Endothelial cell of umbilical vein (primary cell): ENCODE results near the gene ZNF148. TPM values are rescaled to one million over a fixed set of nuclear protein-coding genes. Genes with fewer than 3 reads are reported as not detected.
"Not testable (repeated sequence)": the region's sequence is repeated elsewhere in the genome, so short reads cannot be mapped to it uniquely, and the experiment has no call there.

Experiments
- BruUV-seq: library from RNA; stranded (reverse); fragments of 400-500 nt; replicated peaks from 2 replicates; lab custom pipeline; 2021; lab: Mats Ljungman, UMichigan
- CTCF ChIA-PET: fragments of 300-600, 350-600 bp; sonication (Branson Sonifier 250); formaldehyde crosslinking; loops from one replicate; lab custom pipeline; 2021; ENCODE audit warnings: antibody characterized with exemption, inconsistent platforms; lab: Charles Lee
- POLR2A ChIA-PET: fragments of 300-600, 350-600 bp; sonication (Branson Sonifier 250); formaldehyde crosslinking; loops from one replicate; lab custom pipeline; 2021; ENCODE audit warnings: antibody characterized with exemption, inconsistent platforms; lab: Charles Lee
- DNase-seq: peaks from one replicate; pipeline ENCODE4 v3.0.0-alpha.2; 2011; ENCODE audit warnings: low read depth, low spot score
- FAIRE-seq: peaks from 2 replicates; lab custom pipeline; 2011; peaks lifted over from hg19 to GRCh38; lab: Jason Lieb, UNC
- H2AFZ ChIP-seq: 2 replicates; pipeline ENCODE4 v1.6.0; 2012; ENCODE audit warnings: low read depth, low read length, control low read depth, inconsistent platforms
- H3K27ac ChIP-seq: 2 replicates; pipeline ENCODE4 v1.5.1; 2011; ENCODE audit warnings: low read depth, mild to moderate bottlenecking, control low read depth, low read length, moderate library complexity; ENCODE audit not compliant: insufficient read depth
- H3K27me3 ChIP-seq, 2 experiments: 2 replicates each; pipeline versions ENCODE4 v1.6.0 to v1.6.1; 2011; ENCODE audit warnings: low read length in 2 of 2, mixed read lengths in 1 of 2; ENCODE audit not compliant: control insufficient read depth in 2 of 2, insufficient read depth in 2 of 2
- H3K36me3 ChIP-seq, 2 experiments: 2 replicates in 1 of 2; 3 replicates in 1 of 2; pipeline ENCODE4 v1.5.1; 2011; ENCODE audit warnings: low read length in 2 of 2, mild to moderate bottlenecking in 1 of 2, moderate library complexity in 1 of 2; ENCODE audit not compliant: control insufficient read depth in 2 of 2, insufficient read depth in 2 of 2; ENCODE audit errors: extremely low read depth in 1 of 2
- H3K4me1 ChIP-seq: 3 replicates; pipeline ENCODE4 v1.5.1; 2011; ENCODE audit warnings: mild to moderate bottlenecking, low read length; ENCODE audit not compliant: control insufficient read depth, insufficient read depth; ENCODE audit errors: extremely low read depth
- H3K4me2 ChIP-seq: 2 replicates; pipeline ENCODE4 v1.6.1; 2011; ENCODE audit warnings: low read length, control low read depth, mixed read lengths; ENCODE audit not compliant: insufficient read depth
- H3K4me3 ChIP-seq, 3 experiments: fragments of 200-600 bp in 1 of 3; sonication (generic), shearing (Covaris generic) in 1 of 3; replicated peaks in 1 of 3; 2 replicates each; pipeline ENCODE4 v1.5.1; 2011 to 2016; ENCODE audit warnings: control low read depth in 3 of 3, low read length in 3 of 3, mild to moderate bottlenecking in 2 of 3, inconsistent platforms in 1 of 3, low read depth in 1 of 3, moderate library complexity in 1 of 3; ENCODE audit not compliant: insufficient read depth in 1 of 3
- H3K79me2 ChIP-seq: 2 replicates; pipeline ENCODE4 v1.6.0; 2012; ENCODE audit warnings: low read length, inconsistent platforms; ENCODE audit not compliant: control insufficient read depth, insufficient read depth
- H3K9ac ChIP-seq: replicated peaks from 2 replicates; pipeline ENCODE3; 2011; ENCODE audit warnings: low read length, control low read depth; ENCODE audit not compliant: insufficient read depth; ENCODE audit errors: extremely low read depth
- H3K9me1 ChIP-seq: replicated peaks from 3 replicates; pipeline ENCODE4 v1.6.0; 2011; ENCODE audit warnings: mild to moderate bottlenecking, low read length; ENCODE audit not compliant: control insufficient read depth, insufficient read depth; ENCODE audit errors: extremely low read depth
- H3K9me3 ChIP-seq: replicated peaks from 2 replicates; pipeline ENCODE4 v1.5.1; 2012; ENCODE audit warnings: low read length, inconsistent platforms; ENCODE audit not compliant: control insufficient read depth, insufficient read depth
- H4K20me1 ChIP-seq: replicated peaks from 2 replicates; pipeline ENCODE3; 2011; ENCODE audit warnings: mild to moderate bottlenecking, low read length; ENCODE audit not compliant: control insufficient read depth, insufficient read depth; ENCODE audit errors: extremely low read depth
- EZH2 ChIP-seq: IDR thresholded peaks from 2 replicates; pipeline ENCODE4 v1.6.1; 2012; ENCODE audit warnings: borderline replicate concordance, low read depth, mild to moderate bottlenecking, moderate library complexity, low read length, inconsistent platforms; ENCODE audit not compliant: severe bottlenecking
- FOS ChIP-seq: IDR thresholded peaks from 2 replicates; pipeline ENCODE4 v1.6.1; 2011; ENCODE audit warnings: mild to moderate bottlenecking, low read length, moderate library complexity, borderline replicate concordance; ENCODE audit not compliant: insufficient read depth
- GATA2 ChIP-seq: IDR thresholded peaks from 2 replicates; pipeline ENCODE4 v1.7.0; 2011; ENCODE audit warnings: low read depth, mild to moderate bottlenecking, moderate library complexity, mixed read lengths, low read length; ENCODE audit not compliant: insufficient read length, insufficient read depth
- JUN ChIP-seq: IDR thresholded peaks from 2 replicates; pipeline ENCODE4 v1.6.1; 2011; ENCODE audit warnings: borderline replicate concordance, low read depth; ENCODE audit not compliant: insufficient read length, insufficient read depth
- MYC ChIP-seq: IDR thresholded peaks from one replicate; pipeline ENCODE4 v1.6.1; 2011; ENCODE audit warnings: mild to moderate bottlenecking, low read depth, low read length
- POLR2A ChIP-seq: IDR thresholded peaks from 2 replicates; pipeline ENCODE4 v1.6.1; 2012; ENCODE audit warnings: low read depth, mild to moderate bottlenecking, control low read depth, low read length
- POLR2AphosphoS5 ChIP-seq: IDR thresholded peaks from 2 replicates; pipeline ENCODE4 v1.6.1; 2012; ENCODE audit warnings: low read depth, mild to moderate bottlenecking, control low read depth, low read length, moderate library complexity; ENCODE audit not compliant: insufficient read depth
- dilution Hi-C: fragments of 300-500 bp; cut with MboI; formaldehyde crosslinking; loops from one replicate; pipeline ENCODE4 v1.15.0; 2019; ENCODE audit warnings: low sequenced_read_pairs; ENCODE audit not compliant: extremely low pct_ligation_motif_present
- intact Hi-C: fragments of 100-400 bp; cut with micrococcal nuclease; formaldehyde crosslinking; loops from one replicate; pipeline ENCODE4 v1.10.0; 2022
- polyA plus RNA-seq, 4 experiments: library from polyadenylated mRNA; depleted of rRNA in 3 of 4; stranded (reverse) in 3 of 4; unstranded in 1 of 4; fragments of >200 nt; gene quantifications; 2 replicates each; pipeline versions ENCODE4 v1.2.1 to v1.2.3, GENCODE V29; 2011 to 2012; ENCODE audit warnings: missing spikeins in 1 of 4
- total RNA-seq: library from RNA; stranded (reverse); gene quantifications from 2 replicates; pipeline ENCODE4 v1.2.3, GENCODE V29; 2021
- TF ChIP-seq, protein P1 (sequence below): IDR thresholded peaks from 2 replicates; pipeline ENCODE4 v1.6.1; 2011; ENCODE audit not compliant: insufficient read depth, insufficient read length
- TF ChIP-seq, protein P2 (sequence below), 2 donors: IDR thresholded peaks; 1 replicate in 1 of 2; 2 replicates in 1 of 2; pipeline ENCODE4 v1.5.1; 2011; ENCODE audit warnings: low read length in 2 of 2, mild to moderate bottlenecking in 2 of 2, moderate library complexity in 2 of 2, control low read depth in 1 of 2, inconsistent platforms in 1 of 2, low read depth in 1 of 2; ENCODE audit not compliant: insufficient read depth in 1 of 2; ENCODE audit errors: extremely low read depth in 1 of 2

The ZNF148 gene
- total and polyA plus RNA-seq, 2 donors (not counting 3 experiments of a cell fraction or from before 2014, with no cell fraction given) = 8.0 to 41.3 TPM

DNA sequence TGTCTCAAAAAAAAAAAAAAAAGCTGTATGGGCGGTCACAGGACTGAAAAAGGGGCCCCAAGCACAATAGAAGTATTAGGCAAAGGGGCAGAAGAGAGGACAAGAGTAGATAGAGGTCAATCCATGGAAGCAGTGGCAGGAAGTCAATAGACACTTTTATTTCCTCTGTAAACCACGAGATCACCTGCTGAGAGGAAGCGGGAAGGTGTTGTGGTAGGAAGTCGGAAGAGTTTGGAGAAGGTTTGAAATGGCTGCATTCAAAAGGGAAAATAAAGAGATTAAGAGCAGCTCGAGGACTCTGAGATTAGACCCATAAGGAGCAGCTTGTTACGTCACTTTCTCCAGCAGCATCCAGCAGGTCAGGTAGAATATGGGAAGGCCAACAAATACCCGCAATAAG lies 14.2 kb upstream of the ZNF148 start:
- CTCF ChIA-PET = no interaction called here
- TF ChIP-seq GATA2 (no peak), EZH2 (no peak), MYC (no peak), FOS (no peak), JUN (no peak), POLR2AphosphoS5 (no peak), POLR2A (no peak)
- TF ChIP-seq, protein P1, sequence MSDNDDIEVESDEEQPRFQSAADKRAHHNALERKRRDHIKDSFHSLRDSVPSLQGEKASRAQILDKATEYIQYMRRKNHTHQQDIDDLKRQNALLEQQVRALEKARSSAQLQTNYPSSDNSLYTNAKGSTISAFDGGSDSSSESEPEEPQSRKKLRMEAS = no peak
- TF ChIP-seq, protein P2, sequence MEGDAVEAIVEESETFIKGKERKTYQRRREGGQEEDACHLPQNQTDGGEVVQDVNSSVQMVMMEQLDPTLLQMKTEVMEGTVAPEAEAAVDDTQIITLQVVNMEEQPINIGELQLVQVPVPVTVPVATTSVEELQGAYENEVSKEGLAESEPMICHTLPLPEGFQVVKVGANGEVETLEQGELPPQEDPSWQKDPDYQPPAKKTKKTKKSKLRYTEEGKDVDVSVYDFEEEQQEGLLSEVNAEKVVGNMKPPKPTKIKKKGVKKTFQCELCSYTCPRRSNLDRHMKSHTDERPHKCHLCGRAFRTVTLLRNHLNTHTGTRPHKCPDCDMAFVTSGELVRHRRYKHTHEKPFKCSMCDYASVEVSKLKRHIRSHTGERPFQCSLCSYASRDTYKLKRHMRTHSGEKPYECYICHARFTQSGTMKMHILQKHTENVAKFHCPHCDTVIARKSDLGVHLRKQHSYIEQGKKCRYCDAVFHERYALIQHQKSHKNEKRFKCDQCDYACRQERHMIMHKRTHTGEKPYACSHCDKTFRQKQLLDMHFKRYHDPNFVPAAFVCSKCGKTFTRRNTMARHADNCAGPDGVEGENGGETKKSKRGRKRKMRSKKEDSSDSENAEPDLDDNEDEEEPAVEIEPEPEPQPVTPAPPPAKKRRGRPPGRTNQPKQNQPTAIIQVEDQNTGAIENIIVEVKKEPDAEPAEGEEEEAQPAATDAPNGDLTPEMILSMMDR (IDR thresholded peaks at IDR 0.05; ENCODE audit: extremely low read depth in 1 of 2, insufficient read depth in 1 of 2, low read depth in 1 of 2, low read length in 2 of 2) = no peak
- intact Hi-C loops = no loop called here

GRCh38 chr3:125388369-125388768 lies 13.2 kb upstream of the ZNF148 start:
- CTCF ChIA-PET, H3K27ac ChIP-seq, H3K4me1 ChIP-seq, H2AFZ ChIP-seq, H3K4me3 ChIP-seq, H4K20me1 ChIP-seq, H3K9me3 ChIP-seq, intact Hi-C loops, H3K4me2 ChIP-seq, H3K36me3 ChIP-seq, H3K27me3 ChIP-seq, H3K9ac ChIP-seq, dilution Hi-C loops, H3K9me1 ChIP-seq, FAIRE-seq, H3K79me2 ChIP-seq, BruUV-seq, POLR2A ChIA-PET, DNase-seq: not testable (repeated sequence)

More for the DNA sequence above, 14.2 kb upstream of the ZNF148 start:
- Histone ChIP-seq H4K20me1 (no peaks in the 10 kb centered on the region), H2AFZ (no peak overlapping the region), H3K9me1 (no peaks in the 10 kb centered on the region), H3K27me3 (no peaks in the 10 kb centered on the region), H3K9ac (no peak overlapping the region), H3K36me3 (no peaks in the 10 kb centered on the region), H3K9me3 (no peaks in the 10 kb centered on the region), H3K4me1 (no peaks in the 10 kb centered on the region), H3K79me2 (no peaks in the 10 kb centered on the region), H3K4me2 (no peak overlapping the region), H3K4me3 (no peak overlapping the region), H3K27ac (no peak overlapping the region)
- DNase-seq = no peak
- no peak for FAIRE-seq
- dilution Hi-C loops = no loop called here
- POLR2A ChIA-PET = no interaction called here
- no TSS peak for BruUV-seq
